GM12878 (cell line): ENCODE results near the gene SSPN. TPM values are rescaled to one million over a fixed set of nuclear protein-coding genes. Genes with fewer than 3 reads are reported as not detected.

ENCODE experiments used
- ATAC-seq: fragments of 200-7000 bp; cut with Tn5 transposase; 3 replicates; pipeline ENCODE4 v1.9.1; 2020; ENCODE audit warnings: mild to moderate bottlenecking, moderate library complexity
- BruUV-seq: library from RNA; stranded (reverse); fragments of 400-500 nt; replicated peaks from 2 replicates; lab custom pipeline; 2021; lab: Mats Ljungman, UMichigan
- CTCF ChIA-PET: fragments of 300-600 bp; sonication (Branson Sonifier 250); formaldehyde crosslinking; extraction: SDS; loops from one replicate; lab custom pipeline; 2021; ENCODE audit warnings: inconsistent platforms; lab: Yijun Ruan, JAX
- POLR2A ChIA-PET: fragments of 350-600 bp; formaldehyde crosslinking; extraction: SDS; loops from one replicate; lab custom pipeline; 2021; ENCODE audit warnings: inconsistent platforms; lab: Charles Lee
- RAD21 ChIA-PET: fragments of 300-600 bp; sonication (Branson Sonifier 250); formaldehyde crosslinking; loops from one replicate; lab custom pipeline; 2023; ENCODE audit warnings: antibody characterized with exemption; ENCODE audit not compliant: unreplicated experiment; lab: Charles Lee
- SMC1A ChIA-PET: fragments of 300-600 bp; sonication (Branson Sonifier 250); formaldehyde crosslinking; loops from one replicate; lab custom pipeline; 2023; ENCODE audit not compliant: unreplicated experiment, uncharacterized antibody; lab: Charles Lee
- DNase-seq: peaks from one replicate; pipeline ENCODE4 v3.0.0-alpha.2; 2011; ENCODE audit warnings: low read depth, low spot score
- FAIRE-seq: peaks from 3 replicates; lab custom pipeline; 2011; peaks lifted over from hg19 to GRCh38; lab: Jason Lieb, UNC
- H2AFZ ChIP-seq: 2 replicates; pipeline ENCODE4 v1.6.0; 2011; ENCODE audit warnings: low read depth, low read length, control low read depth; ENCODE audit not compliant: control insufficient read depth
- H3K27ac ChIP-seq: 2 replicates; pipeline ENCODE4 v1.5.1; 2011; ENCODE audit warnings: control low read depth; ENCODE audit not compliant: control insufficient read depth, insufficient read depth
- H3K27me3 ChIP-seq, 2 experiments: replicated peaks in 1 of 2; 2 replicates each; pipeline versions ENCODE4 v1.6.0 to v1.6.1; 2011; ENCODE audit warnings: low read length in 1 of 2; ENCODE audit not compliant: control insufficient read depth in 2 of 2, insufficient read depth in 2 of 2
- H3K36me3 ChIP-seq, 2 experiments: 2 replicates each; pipeline ENCODE4 v1.5.1; 2011; ENCODE audit warnings: low read length in 1 of 2; ENCODE audit not compliant: control insufficient read depth in 2 of 2, insufficient read depth in 2 of 2
- H3K4me1 ChIP-seq: 2 replicates; pipeline ENCODE4 v1.6.1; 2011; ENCODE audit warnings: mild to moderate bottlenecking, low read length, moderate library complexity, mixed read lengths; ENCODE audit not compliant: control insufficient read depth, insufficient read depth
- H3K4me2 ChIP-seq: 2 replicates; pipeline ENCODE4 v1.6.0; 2011; ENCODE audit warnings: control low read depth; ENCODE audit not compliant: control insufficient read depth, insufficient read depth
- H3K4me3 ChIP-seq: fragments of 200-600 bp; sonication (generic); 2 replicates; pipeline ENCODE4 v1.5.1; 2016
- H3K79me2 ChIP-seq: 2 replicates; pipeline ENCODE4 v1.6.0; 2011; ENCODE audit warnings: low read length; ENCODE audit not compliant: control insufficient read depth, insufficient read depth
- H3K9ac ChIP-seq: 2 replicates; pipeline ENCODE4 v1.8.0; 2011; ENCODE audit warnings: low read length, control low read depth, mixed read lengths; ENCODE audit not compliant: control insufficient read depth, insufficient read depth
- H3K9me3 ChIP-seq: replicated peaks from 3 replicates; pipeline ENCODE4 v1.5.1; 2011; ENCODE audit warnings: mild to moderate bottlenecking, low read length; ENCODE audit not compliant: control insufficient read depth, insufficient read depth
- H4K20me1 ChIP-seq: 2 replicates; pipeline ENCODE4 v1.6.0; 2011; ENCODE audit not compliant: control insufficient read depth, insufficient read depth
- BHLHE40 ChIP-seq, 2 experiments: fragments of 450-650 bp in 1 of 2; IDR thresholded peaks; 2 replicates each; pipeline ENCODE4 v1.6.1; 2011 to 2017; ENCODE audit warnings: low read depth in 2 of 2, borderline replicate concordance in 1 of 2, improper control_type of control experiment in 1 of 2, low read length in 1 of 2, mild to moderate bottlenecking in 1 of 2
- CBX5 ChIP-seq: sonication (generic); IDR thresholded peaks from 2 replicates; pipeline ENCODE4 v1.6.1; 2016; ENCODE audit warnings: low read depth, moderate library complexity, mild to moderate bottlenecking, inconsistent platforms
- CREM ChIP-seq: IDR thresholded peaks from 2 replicates; pipeline ENCODE4 v1.6.1; 2014; ENCODE audit warnings: antibody characterized with exemption, low read depth
- HDAC2 ChIP-seq: fragments of 200-600 bp; sonication (generic); IDR thresholded peaks from 2 replicates; pipeline ENCODE4 v1.6.1; 2017
- IKZF1 ChIP-seq: fragments of 450-650 bp; conservative IDR thresholded peaks from 2 replicates; pipeline ENCODE4 v1.6.1; 2017; ENCODE audit warnings: antibody characterized with exemption, mild to moderate bottlenecking
- NRF1 ChIP-seq: conservative IDR thresholded peaks from 2 replicates; pipeline ENCODE4 v1.6.1; 2011; ENCODE audit warnings: mild to moderate bottlenecking, low read depth, low read length, improper control_type of control experiment
- SIX5 ChIP-seq: IDR thresholded peaks from 2 replicates; pipeline ENCODE4 v1.6.1; 2011; ENCODE audit warnings: mild to moderate bottlenecking, low read depth, low read length, moderate library complexity; ENCODE audit not compliant: severe bottlenecking
- TCF3 ChIP-seq: IDR thresholded peaks from 2 replicates; pipeline ENCODE4 v1.6.1; 2012; ENCODE audit warnings: low read depth, mild to moderate bottlenecking, low read length, borderline replicate concordance; ENCODE audit not compliant: insufficient read depth
- WGBS: methylation state at CpG from one replicate; pipeline ENCODE4 v1.1.6; 2016; ENCODE audit warnings: low lambda C conversion rate; ENCODE audit not compliant: insufficient replicate concordance, insufficient coverage; ENCODE audit errors: missing lambda C conversion rate; 5-methylcytosine and 5-hydroxymethylcytosine counted together
- in situ Hi-C: fragments of 300-500 bp; cut with MboI; formaldehyde crosslinking; loops from 9 replicates; pipeline ENCODE4 v1.14.3; 2018; ENCODE audit warnings: mixed read lengths
- intact Hi-C: fragments of 100-400 bp; cut with micrococcal nuclease; formaldehyde crosslinking; loops from one replicate; pipeline ENCODE4 v1.14.2; 2022; ENCODE audit not compliant: unreplicated experiment
- polyA plus RNA-seq, 11 experiments: library from polyadenylated mRNA; depleted of rRNA in 4 of 11; unstranded in 6 of 11; stranded (reverse) in 5 of 11; fragments of >200 nt; fragmentation: Nextera tagmentation in 4 of 11; fragmentation: Illumina TruSeq in 1 of 11; extraction: Ambion mirVana in 4 of 11; extraction: Trizol in 1 of 11; gene quantifications; 1 replicate in 1 of 11; 2 replicates in 10 of 11; pipeline versions ENCODE4 v1.2.1 to v1.2.3, GENCODE V29; 2011 to 2016; ENCODE audit warnings: inconsistent platforms in 2 of 11, missing spikeins in 2 of 11, low read depth in 1 of 11
- total RNA-seq, 4 experiments: library from RNA; depleted of rRNA in 3 of 4; stranded (reverse); fragments of >200 nt in 3 of 4; fragmentation: Illumina TruSeq in 1 of 4; extraction: Trizol in 1 of 4; gene quantifications; 2 replicates each; pipeline versions ENCODE4 v1.2.1 to v1.2.3, GENCODE V29; 2013 to 2021
- TF ChIP-seq, protein P1 (sequence below): fragments of 450-650 bp; IDR thresholded peaks from 2 replicates; pipeline ENCODE4 v1.6.1; 2017; ENCODE audit warnings: mild to moderate bottlenecking, moderate library complexity
- TF ChIP-seq, protein P2 (sequence below): IDR thresholded peaks from 2 replicates; pipeline ENCODE4 v1.6.1; 2012; ENCODE audit warnings: low read depth, low read length, improper control_type of control experiment
- TF ChIP-seq, protein P3 (sequence below): fragments of 450-650 bp; IDR thresholded peaks from 2 replicates; pipeline ENCODE4 v1.6.1; 2016; ENCODE audit warnings: mild to moderate bottlenecking
- TF ChIP-seq, protein P4 (sequence below): IDR thresholded peaks from 2 replicates; pipeline ENCODE4 v1.6.1; 2012; ENCODE audit warnings: low read length, inconsistent platforms

The SSPN gene
- total and polyA plus RNA-seq, 10 of the 15 experiments (the other 5 are each of a cell fraction or from before 2014, with no cell fraction given) = 0.04 to 0.41 (median 0.28) TPM; not detected in 5

DNA sequence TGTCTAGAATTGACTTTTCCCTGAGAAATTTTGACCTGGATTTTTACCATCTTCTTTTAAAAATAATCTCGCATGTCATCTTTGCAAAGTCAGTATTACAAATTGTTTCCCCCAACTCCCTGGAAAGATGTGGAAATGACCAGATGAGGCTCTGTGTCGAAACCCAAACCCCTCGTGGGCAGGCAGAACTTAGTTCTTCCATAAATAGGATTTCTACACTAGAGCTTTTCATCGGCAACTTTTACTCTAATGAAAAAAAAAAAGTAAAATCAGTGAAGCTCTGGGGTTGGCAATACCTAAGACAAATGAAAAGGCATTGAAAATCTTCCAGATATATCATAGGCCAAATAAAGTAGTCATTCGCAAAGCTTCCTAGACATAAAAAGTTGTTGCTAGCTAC lies 17.0 kb downstream of the SSPN start:
- in situ Hi-C loops (no loop called here), intact Hi-C loops (no loop called here)
- FAIRE-seq = no peak
- Histone ChIP-seq H3K27ac (no peak overlapping the region), H3K79me2 (no peaks in the 10 kb centered on the region), H3K4me1 (no peaks in the 10 kb centered on the region)
- DNase-seq = no peak
- no TSS peak for BruUV-seq
- ChIA-PET SMC1A (interaction anchor here (0.6 to 1.5 kb wide), 6 partner anchors 9 to 799 kb away, joined by 3 to 4 read pairs (median 3); no protein-coding TSS in a partner anchor), POLR2A (interaction anchor here (0.6 kb wide), 1 partner anchor 13 kb away, joined by 6 read pairs; no protein-coding TSS in a partner anchor)
- ATAC-seq = no peak
- no peak for TF ChIP-seq TCF3
- TF ChIP-seq HDAC2 = no peak
- TF ChIP-seq BHLHE40 (IDR thresholded peaks at IDR 0.05; ENCODE audit: borderline replicate concordance in 1 of 2, low read depth in 2 of 2, low read length in 1 of 2) = no peak
- TF ChIP-seq IKZF1 = no peak
- TF ChIP-seq, protein P1, sequence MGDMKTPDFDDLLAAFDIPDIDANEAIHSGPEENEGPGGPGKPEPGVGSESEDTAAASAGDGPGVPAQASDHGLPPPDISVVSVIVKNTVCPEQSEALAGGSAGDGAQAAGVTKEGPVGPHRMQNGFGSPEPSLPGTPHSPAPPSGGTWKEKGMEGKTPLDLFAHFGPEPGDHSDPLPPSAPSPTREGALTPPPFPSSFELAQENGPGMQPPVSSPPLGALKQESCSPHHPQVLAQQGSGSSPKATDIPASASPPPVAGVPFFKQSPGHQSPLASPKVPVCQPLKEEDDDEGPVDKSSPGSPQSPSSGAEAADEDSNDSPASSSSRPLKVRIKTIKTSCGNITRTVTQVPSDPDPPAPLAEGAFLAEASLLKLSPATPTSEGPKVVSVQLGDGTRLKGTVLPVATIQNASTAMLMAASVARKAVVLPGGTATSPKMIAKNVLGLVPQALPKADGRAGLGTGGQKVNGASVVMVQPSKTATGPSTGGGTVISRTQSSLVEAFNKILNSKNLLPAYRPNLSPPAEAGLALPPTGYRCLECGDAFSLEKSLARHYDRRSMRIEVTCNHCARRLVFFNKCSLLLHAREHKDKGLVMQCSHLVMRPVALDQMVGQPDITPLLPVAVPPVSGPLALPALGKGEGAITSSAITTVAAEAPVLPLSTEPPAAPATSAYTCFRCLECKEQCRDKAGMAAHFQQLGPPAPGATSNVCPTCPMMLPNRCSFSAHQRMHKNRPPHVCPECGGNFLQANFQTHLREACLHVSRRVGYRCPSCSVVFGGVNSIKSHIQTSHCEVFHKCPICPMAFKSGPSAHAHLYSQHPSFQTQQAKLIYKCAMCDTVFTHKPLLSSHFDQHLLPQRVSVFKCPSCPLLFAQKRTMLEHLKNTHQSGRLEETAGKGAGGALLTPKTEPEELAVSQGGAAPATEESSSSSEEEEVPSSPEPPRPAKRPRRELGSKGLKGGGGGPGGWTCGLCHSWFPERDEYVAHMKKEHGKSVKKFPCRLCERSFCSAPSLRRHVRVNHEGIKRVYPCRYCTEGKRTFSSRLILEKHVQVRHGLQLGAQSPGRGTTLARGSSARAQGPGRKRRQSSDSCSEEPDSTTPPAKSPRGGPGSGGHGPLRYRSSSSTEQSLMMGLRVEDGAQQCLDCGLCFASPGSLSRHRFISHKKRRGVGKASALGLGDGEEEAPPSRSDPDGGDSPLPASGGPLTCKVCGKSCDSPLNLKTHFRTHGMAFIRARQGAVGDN = no peak
- TF ChIP-seq, protein P2, sequence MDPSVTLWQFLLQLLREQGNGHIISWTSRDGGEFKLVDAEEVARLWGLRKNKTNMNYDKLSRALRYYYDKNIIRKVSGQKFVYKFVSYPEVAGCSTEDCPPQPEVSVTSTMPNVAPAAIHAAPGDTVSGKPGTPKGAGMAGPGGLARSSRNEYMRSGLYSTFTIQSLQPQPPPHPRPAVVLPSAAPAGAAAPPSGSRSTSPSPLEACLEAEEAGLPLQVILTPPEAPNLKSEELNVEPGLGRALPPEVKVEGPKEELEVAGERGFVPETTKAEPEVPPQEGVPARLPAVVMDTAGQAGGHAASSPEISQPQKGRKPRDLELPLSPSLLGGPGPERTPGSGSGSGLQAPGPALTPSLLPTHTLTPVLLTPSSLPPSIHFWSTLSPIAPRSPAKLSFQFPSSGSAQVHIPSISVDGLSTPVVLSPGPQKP = no peak
- TF ChIP-seq, protein P3, sequence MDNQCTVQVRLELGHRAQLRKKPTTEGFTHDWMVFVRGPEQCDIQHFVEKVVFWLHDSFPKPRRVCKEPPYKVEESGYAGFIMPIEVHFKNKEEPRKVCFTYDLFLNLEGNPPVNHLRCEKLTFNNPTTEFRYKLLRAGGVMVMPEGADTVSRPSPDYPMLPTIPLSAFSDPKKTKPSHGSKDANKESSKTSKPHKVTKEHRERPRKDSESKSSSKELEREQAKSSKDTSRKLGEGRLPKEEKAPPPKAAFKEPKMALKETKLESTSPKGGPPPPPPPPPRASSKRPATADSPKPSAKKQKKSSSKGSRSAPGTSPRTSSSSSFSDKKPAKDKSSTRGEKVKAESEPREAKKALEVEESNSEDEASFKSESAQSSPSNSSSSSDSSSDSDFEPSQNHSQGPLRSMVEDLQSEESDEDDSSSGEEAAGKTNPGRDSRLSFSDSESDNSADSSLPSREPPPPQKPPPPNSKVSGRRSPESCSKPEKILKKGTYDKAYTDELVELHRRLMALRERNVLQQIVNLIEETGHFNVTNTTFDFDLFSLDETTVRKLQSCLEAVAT = no peak
- no peak for TF ChIP-seq NRF1
- no peak for TF ChIP-seq SIX5
- no peak for TF ChIP-seq CREM
- TF ChIP-seq CBX5 = no peak
- TF ChIP-seq, protein P4, sequence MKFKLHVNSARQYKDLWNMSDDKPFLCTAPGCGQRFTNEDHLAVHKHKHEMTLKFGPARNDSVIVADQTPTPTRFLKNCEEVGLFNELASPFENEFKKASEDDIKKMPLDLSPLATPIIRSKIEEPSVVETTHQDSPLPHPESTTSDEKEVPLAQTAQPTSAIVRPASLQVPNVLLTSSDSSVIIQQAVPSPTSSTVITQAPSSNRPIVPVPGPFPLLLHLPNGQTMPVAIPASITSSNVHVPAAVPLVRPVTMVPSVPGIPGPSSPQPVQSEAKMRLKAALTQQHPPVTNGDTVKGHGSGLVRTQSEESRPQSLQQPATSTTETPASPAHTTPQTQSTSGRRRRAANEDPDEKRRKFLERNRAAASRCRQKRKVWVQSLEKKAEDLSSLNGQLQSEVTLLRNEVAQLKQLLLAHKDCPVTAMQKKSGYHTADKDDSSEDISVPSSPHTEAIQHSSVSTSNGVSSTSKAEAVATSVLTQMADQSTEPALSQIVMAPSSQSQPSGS = no peak
- TF ChIP-seq, all 136 proteins: peak for 0
- ChIA-PET RAD21 (interaction anchor here (1.1 kb wide), 1 partner anchor 93 kb away, joined by 3 read pairs; no protein-coding TSS in a partner anchor), CTCF (interaction anchor here (0.6 to 1.7 kb wide), 3 partner anchors 10 to 50 kb away, joined by 3 to 5 read pairs (median 3); partner anchors contain the start of gene SSPN)
- 60% methylated on average over 5 of the region's 5 CpGs for WGBS
- H3K9ac ChIP-seq = no peak overlapping the region
- H4K20me1 ChIP-seq = no peaks in the 10 kb centered on the region
- no peaks in the 10 kb centered on the region; the same call in 2 of the 3 replicates for H3K9me3 ChIP-seq
- H3K27me3 ChIP-seq = peaks cover 0 to 2% of the 10 kb centered on the region in 2 experiments; a peak in 2 of 4 replicates
- no peak overlapping the region for H3K4me3 ChIP-seq
- no peaks in the 10 kb centered on the region for H3K36me3 ChIP-seq
- no peak overlapping the region for H2AFZ ChIP-seq
- H3K4me2 ChIP-seq = no peak overlapping the region
